Muscle of leg (tissue), 9 donors: ENCODE results near the gene GLS2. TPM values are rescaled to one million over a fixed set of nuclear protein-coding genes. Genes with fewer than 3 reads are reported as not detected.

Source experiments
- polyA plus RNA-seq, 8 donors: library from polyadenylated mRNA; unstranded; fragments of 120-200 nt; gene quantifications; one replicate each; pipeline versions ENCODE4 v1.2.1 to v1.2.3, GENCODE V29; 2013; ENCODE audit warnings: inconsistent platforms in 1 of 8, low replicate concordance in 1 of 8; ENCODE audit not compliant: insufficient read length in 8 of 8, insufficient read depth in 1 of 8
- total RNA-seq: library from RNA; stranded (reverse); fragments of 120-200 nt; gene quantifications from one replicate; pipeline ENCODE4 v1.2.4, GENCODE V29; 2013

The GLS2 gene
- total and polyA plus RNA-seq, 9 donors: 0.09 to 0.78 (median 0.38) TPM; not detected in 1

Other genes with a start within 250 kb of the GLS2 start
- 8.6 TPM for gene ANKRD52, start 229.8 kb downstream of the GLS2 start, total RNA-seq
- gene ANKRD52, start 229.8 kb downstream of the GLS2 start, polyA plus RNA-seq: 10 to 100 TPM; 16.4 to 22.6 (median 18.9) TPM
- gene COQ10A, start 221.2 kb downstream of the GLS2 start, total RNA-seq: 18.9 TPM
- 10 to 100 TPM; 13.4 to 34.4 (median 19.0) TPM for gene COQ10A, start 221.2 kb downstream of the GLS2 start, polyA plus RNA-seq
- 93.5 TPM for gene CS, start 187.8 kb downstream of the GLS2 start, total RNA-seq
- gene CS, start 187.8 kb downstream of the GLS2 start, polyA plus RNA-seq: 100 to 1,000 TPM; 174 to 252 (median 214) TPM
- gene CNPY2, start 172.2 kb downstream of the GLS2 start, total RNA-seq: 78.3 TPM
- gene CNPY2, start 172.2 kb downstream of the GLS2 start, polyA plus RNA-seq: 10 to 100 TPM; 41.5 to 73.0 (median 61.1) TPM
- gene PAN2, start 154.2 kb downstream of the GLS2 start, total RNA-seq: 39.8 TPM
- gene PAN2, start 154.2 kb downstream of the GLS2 start, polyA plus RNA-seq: 10 to 100 TPM; 27.9 to 49.6 (median 41.9) TPM
- 0.18 TPM for gene IL23A, start 149.3 kb downstream of the GLS2 start, total RNA-seq
- gene IL23A, start 149.3 kb downstream of the GLS2 start, polyA plus RNA-seq: under 1 TPM; 0.24 to 0.74 (median 0.44) TPM
- gene STAT2, start 128.1 kb downstream of the GLS2 start, total RNA-seq: 63.4 TPM
- 10 to 100 TPM; 40.9 to 71.8 (median 59.6) TPM for gene STAT2, start 128.1 kb downstream of the GLS2 start, polyA plus RNA-seq
- not detected for gene APOF, start 125.3 kb downstream of the GLS2 start, total RNA-seq
- gene APOF, start 125.3 kb downstream of the GLS2 start, polyA plus RNA-seq: not detected
- 5.2 TPM for gene TIMELESS, start 38.7 kb downstream of the GLS2 start, total RNA-seq
- gene TIMELESS, start 38.7 kb downstream of the GLS2 start, polyA plus RNA-seq: 10 to 100 TPM; 14.5 to 22.8 (median 16.7) TPM
- not detected for gene MIP, start 33.5 kb downstream of the GLS2 start, total RNA-seq
- under 1 TPM in 4 of 8 donors, not detected in 4; 0.09 to 0.36 (median 0.18) TPM for gene MIP, start 33.5 kb downstream of the GLS2 start, polyA plus RNA-seq
- 2.0 TPM for gene SPRYD4, start 19.6 kb downstream of the GLS2 start, total RNA-seq
- 1 to 10 TPM; 1.4 to 2.7 (median 1.8) TPM for gene SPRYD4, start 19.6 kb downstream of the GLS2 start, polyA plus RNA-seq
- 19.6 TPM for gene RBMS2, start 33.7 kb upstream of the GLS2 start, total RNA-seq
- gene RBMS2, start 33.7 kb upstream of the GLS2 start, polyA plus RNA-seq: 10 to 100 TPM; 13.0 to 29.3 (median 19.2) TPM
- 17.6 TPM for gene BAZ2A, start 142.2 kb upstream of the GLS2 start, total RNA-seq
- gene BAZ2A, start 142.2 kb upstream of the GLS2 start, polyA plus RNA-seq: 10 to 100 TPM; 26.4 to 44.8 (median 37.6) TPM
- 428 TPM for gene ATP5F1B, start 157.8 kb upstream of the GLS2 start, total RNA-seq
- gene ATP5F1B, start 157.8 kb upstream of the GLS2 start, polyA plus RNA-seq: 100 to 1,000 TPM; 633 to 733 (median 708) TPM
- 73.6 TPM for gene PTGES3, start 200.1 kb upstream of the GLS2 start, total RNA-seq
- 100 to 1,000 TPM; 199 to 246 (median 205) TPM for gene PTGES3, start 200.1 kb upstream of the GLS2 start, polyA plus RNA-seq
- gene NACA, start 237.1 kb upstream of the GLS2 start, total RNA-seq: 1,652 TPM
- gene NACA, start 237.1 kb upstream of the GLS2 start, polyA plus RNA-seq: 1,000 to 10,000 TPM; 1,679 to 2,423 (median 2,076) TPM